ENCODE measurements around the gene SCLT1.
"Not testable (repeated sequence)": the region's sequence is repeated elsewhere in the genome, so short reads cannot be mapped to it uniquely, and the experiment has no call there.

SCLT1 gene

GRCh38 chr4:129069537-129069936, 23.8 kb downstream of the SCLT1 start:
- DNase-seq (ENCODE audit: low spot score): not testable (repeated sequence)

DNA sequence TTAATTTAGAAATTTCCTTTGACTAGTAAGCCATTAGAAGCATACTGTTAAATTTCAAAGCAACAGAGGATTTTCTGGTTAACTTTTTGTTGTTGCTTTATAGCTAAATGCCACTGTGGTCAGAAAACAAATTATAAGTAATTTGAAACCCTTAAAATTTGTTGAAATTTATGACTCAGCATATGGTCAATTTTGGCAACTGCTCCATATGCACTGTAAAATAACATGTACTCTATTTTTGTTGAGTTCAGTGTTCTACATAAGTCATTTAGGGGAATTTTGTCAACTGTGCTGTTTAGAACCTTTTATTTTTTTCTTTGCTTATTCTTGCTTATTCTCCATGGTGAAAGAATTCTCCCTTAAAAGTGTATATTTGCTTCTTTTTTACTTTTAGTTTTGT, 28.6 kb downstream of the SCLT1 start:
- DNase-seq (ENCODE audit: low spot score): no peak

GRCh38 chr4:129063640-129064039, 29.7 kb downstream of the SCLT1 start:
- DNase-seq (ENCODE audit: low spot score): no peak

GRCh38 chr4:129062580-129062979, 30.8 kb downstream of the SCLT1 start:
- DNase-seq (ENCODE audit: low spot score): no peak

GRCh38 chr4:129059028-129059427, 34.3 kb downstream of the SCLT1 start:
- no peak for DNase-seq (ENCODE audit: low spot score)

- no peak for DNase-seq (ENCODE audit: low spot score)
Measured at GRCh38 chr4:129046055-129046959, 47.0 kb downstream of the SCLT1 start.

- DNase-seq (ENCODE audit: low spot score): no peak
Measured at GRCh38 chr4:129043523-129043922, 49.8 kb downstream of the SCLT1 start.

GRCh38 chr4:129040471-129040870, 52.9 kb downstream of the SCLT1 start:
- no peak for DNase-seq (ENCODE audit: low spot score)

GRCh38 chr4:129037093-129037492, 56.2 kb downstream of the SCLT1 start:
- DNase-seq (ENCODE audit: low spot score): no peak

GRCh38 chr4:129014566-129015509, 78.5 kb downstream of the SCLT1 start:
- no peak for DNase-seq (ENCODE audit: low spot score)

DNA sequence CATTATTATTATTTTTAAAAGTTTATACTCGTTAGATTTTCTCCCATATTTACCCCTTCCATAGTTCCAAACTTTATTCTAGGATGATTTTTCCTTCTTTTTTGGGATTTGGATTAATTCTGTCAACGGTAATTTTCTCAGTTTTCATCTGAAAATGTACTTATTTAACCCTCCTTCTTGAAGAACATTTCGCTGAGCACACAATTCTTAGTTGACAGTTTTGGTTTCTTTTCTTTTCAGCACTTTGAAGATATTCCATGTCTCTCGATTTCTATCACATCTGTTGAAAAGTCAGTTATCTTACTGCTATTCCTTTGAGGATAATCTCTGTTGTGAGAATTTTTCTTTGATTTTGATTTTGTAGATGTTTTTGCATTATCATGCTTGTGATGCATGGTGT, 85.2 kb downstream of the SCLT1 start:
- no peak for DNase-seq (ENCODE audit: low spot score)

- no peak for DNase-seq (ENCODE audit: low spot score)
Measured at GRCh38 chr4:128986908-128987307, 106.4 kb downstream of the SCLT1 start.

DNA sequence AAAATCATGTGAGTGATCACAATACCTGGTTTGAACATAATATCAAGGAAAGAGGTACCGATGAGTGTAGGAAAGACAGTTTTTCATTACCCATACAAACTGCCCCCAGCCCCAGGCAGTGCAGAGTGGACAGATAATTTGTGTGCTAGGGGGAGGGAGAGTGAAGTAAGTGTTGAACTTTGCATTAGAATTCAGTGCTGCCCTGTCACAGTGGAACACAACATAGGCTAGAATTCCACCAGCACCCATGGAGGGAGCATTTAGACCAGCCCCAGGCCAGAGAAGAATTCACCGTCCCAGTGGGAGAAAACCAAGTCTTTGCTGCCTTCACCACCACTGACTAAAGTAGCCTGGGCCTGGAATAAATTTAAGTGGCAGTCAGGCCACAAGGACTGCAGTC, 107.3 kb downstream of the SCLT1 start:
- DNase-seq (ENCODE audit: low spot score): no peak

DNA sequence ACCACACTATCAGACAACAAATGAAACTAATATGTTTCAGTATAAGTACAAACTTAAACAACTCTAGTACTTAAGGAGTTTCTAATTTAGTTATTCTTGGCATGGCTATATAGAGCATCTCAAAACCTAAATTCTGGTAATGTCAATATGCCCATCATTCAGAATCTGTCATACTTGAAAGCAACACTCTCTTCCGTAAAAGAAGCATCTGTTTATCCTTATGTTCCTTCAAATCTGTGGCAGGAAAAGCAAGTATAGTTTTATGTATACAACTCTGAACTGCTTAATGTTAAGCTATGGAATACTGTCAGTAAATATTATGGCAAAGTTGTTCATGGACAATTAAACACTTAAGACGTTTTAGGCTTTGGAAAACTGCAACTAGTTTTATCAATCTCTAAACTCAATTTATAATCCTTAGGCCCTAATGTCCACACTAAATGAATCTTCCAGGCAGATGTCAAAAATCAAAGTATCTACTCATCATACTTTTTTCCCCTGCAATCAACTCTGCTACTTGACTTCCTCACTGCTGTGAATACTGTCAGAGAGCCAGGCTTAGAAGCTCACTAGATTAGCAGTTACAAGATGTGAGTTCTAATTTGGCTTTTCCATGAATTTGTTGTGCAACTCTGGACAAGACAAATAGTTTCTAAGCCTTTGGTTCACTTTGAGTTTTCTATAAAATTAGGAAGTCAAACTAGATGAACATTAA, 109.4 kb downstream of the SCLT1 start:
- no peak for DNase-seq (ENCODE audit: low spot score)

- no peak for DNase-seq (ENCODE audit: low spot score)
Measured at GRCh38 chr4:128981377-128981776, 112.0 kb downstream of the SCLT1 start.

DNA sequence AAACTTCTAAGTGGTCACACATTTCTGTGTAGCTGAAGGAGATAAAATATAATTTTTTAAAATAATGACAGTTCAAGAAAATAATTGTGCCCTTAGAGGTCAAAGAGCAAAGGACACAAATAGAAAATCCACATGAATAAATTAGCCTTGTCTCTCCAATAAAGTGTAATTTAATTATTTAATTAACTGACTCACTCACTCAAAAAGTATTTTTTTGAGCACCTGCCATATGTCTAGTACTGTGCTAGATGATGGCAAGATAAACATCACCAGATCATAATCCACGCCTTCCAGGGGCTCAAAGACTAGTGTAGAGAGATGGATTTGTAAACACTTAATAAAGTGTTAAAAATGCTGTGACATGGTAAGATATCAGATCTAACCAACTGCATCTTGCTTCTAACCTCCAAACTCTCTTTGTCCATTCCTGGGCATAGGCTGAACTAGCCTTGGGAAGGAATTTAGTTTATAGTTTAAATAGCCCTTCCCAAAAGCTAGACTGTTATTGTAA, 112.5 kb downstream of the SCLT1 start:
- DNase-seq (ENCODE audit: low spot score): no peak

- no peak for DNase-seq (ENCODE audit: low spot score)
Measured at GRCh38 chr4:128979934-128980333, 113.4 kb downstream of the SCLT1 start.

DNA sequence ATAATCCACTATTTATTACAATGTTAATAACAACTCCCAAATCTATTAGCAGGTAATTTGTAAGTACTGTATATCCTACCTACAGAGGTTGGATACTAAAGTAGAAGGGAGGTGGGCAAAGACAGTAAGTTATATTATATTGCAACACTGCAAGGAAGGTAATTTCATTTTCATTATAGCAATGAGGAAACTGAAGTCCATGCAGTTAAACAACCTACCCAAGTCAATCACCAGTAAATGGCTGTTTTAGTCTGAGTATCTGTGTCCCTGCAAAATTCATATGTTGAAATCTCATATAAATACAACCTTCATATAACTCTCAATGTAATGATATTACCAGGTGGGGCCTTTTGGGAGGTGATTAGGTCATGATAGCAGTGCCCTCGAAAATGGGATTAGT, 114.4 kb downstream of the SCLT1 start:
- no peak for DNase-seq (ENCODE audit: low spot score)

DNA sequence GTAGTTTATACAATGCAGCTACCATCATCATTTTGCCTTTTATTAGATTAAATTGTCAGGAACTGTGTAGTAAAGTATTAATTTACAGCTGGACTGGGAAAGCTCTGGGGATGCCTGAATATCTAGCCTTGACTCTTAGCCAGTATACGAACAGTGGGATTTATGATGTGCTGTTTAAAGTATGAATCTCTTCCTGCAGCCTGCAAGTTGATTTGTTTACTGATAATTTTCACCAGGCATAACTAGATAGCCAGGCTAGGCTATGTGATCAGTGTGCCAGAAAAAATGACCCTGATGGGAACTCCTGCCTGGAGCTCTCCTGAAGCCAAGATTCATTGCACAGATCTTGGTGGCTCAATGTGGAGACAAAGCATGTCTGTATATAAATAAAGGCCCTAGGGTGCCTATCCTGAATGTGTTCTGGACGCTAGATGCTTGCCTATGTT, 119.2 kb downstream of the SCLT1 start:
- DNase-seq (ENCODE audit: low spot score): no peak

DNA sequence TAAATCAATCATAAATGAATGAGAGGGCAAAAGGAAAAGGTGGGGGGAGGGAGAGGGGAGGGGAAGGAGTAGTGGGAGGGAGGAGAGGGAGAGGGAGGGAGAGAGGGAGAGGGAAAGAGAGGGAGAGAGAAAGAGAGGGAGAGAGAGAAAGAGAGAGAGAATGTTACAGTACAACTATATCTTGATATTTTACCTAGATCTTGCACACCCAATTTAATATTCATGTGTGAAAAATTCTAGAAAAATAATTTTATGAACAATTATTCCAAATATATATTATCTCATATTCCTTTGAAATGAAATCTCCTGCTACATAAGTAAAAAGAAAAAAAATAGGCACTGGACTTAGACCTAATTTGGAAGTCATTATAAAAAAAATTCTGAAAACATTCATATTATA, 120.0 kb downstream of the SCLT1 start:
- no peak for DNase-seq (ENCODE audit: low spot score)

- no peak for DNase-seq (ENCODE audit: low spot score)
Measured at GRCh38 chr4:128961405-128961804, 131.9 kb downstream of the SCLT1 start.

DNA sequence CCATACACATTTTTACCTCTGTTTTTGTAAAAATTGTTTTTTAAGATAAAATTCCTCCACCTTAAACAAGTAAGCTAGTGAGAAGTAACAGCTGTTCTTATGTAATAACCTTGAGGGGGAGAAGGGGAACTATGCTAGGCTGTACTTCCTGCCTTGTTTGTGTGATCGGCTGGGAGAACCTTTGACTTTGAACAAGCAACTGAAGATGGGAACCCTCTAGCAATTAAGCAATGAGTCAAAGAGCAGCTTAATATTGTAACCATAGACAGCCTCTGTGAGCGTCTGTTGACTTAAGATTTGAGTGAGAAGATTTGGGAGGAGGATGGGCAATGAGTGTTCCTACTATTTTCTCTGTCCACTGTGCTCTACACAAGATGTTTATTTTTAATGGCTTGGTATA, 135.1 kb downstream of the SCLT1 start:
- DNase-seq (ENCODE audit: low spot score): no peak
